ENCODE measurements around the gene GABRG3.

The GABRG3 gene

DNA sequence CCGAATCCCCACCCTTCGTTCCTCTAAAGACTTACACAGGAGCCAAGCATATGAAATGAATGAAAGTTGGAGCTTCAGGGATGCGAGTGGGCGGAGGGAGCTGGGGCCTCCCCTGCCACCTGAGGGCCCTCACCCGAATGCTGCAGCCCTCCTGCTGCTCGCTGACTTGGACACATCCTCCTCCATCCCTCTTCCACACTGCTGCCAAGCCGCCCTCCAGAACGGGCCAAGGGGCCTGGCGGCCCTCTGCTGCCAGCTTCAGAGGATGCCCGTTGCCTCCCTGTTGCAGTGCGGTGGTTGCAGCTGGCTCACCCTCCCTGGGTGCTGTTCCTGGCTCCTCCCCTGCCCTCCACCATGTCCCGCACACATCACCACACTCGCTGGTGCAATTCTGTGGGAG is 71.2 kb downstream of the GABRG3 start:
- H3K4me3 ChIP-seq (ENCODE audit: control insufficient read depth, low read depth, low read length), result no peak overlapping the region
- no peak for DNase-seq (ENCODE audit: low read depth)
- TF ChIP-seq, protein P1, sequence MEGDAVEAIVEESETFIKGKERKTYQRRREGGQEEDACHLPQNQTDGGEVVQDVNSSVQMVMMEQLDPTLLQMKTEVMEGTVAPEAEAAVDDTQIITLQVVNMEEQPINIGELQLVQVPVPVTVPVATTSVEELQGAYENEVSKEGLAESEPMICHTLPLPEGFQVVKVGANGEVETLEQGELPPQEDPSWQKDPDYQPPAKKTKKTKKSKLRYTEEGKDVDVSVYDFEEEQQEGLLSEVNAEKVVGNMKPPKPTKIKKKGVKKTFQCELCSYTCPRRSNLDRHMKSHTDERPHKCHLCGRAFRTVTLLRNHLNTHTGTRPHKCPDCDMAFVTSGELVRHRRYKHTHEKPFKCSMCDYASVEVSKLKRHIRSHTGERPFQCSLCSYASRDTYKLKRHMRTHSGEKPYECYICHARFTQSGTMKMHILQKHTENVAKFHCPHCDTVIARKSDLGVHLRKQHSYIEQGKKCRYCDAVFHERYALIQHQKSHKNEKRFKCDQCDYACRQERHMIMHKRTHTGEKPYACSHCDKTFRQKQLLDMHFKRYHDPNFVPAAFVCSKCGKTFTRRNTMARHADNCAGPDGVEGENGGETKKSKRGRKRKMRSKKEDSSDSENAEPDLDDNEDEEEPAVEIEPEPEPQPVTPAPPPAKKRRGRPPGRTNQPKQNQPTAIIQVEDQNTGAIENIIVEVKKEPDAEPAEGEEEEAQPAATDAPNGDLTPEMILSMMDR (conservative IDR thresholded peaks at IDR 0.05; ENCODE audit: control insufficient read depth, insufficient read depth, low read depth, low read length), result no peak

DNA sequence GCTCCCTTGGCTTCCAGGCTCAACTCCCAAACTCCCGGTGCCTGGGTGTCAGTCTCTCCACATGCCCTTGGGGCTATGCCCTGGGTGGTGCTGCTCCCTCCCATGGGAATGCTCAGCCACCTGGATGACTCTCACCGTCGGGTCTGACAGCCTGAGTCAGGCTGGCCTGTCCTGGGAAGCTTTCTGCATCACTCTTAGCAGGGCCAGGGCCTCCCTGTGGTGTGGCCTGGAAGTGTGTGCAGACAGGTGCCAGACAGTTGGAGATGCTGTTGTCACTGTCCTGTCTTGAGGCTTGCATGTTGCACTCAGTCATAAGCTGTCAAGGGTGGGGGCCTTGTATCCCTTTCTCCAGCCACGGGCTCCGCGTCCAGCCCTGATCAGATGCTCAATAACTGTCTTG is 71.7 kb downstream of the GABRG3 start:
- TF ChIP-seq, protein P1 (conservative IDR thresholded peaks at IDR 0.05; ENCODE audit: control insufficient read depth, insufficient read depth, low read depth, low read length), result no peak
- no peak overlapping the region for H3K4me3 ChIP-seq (ENCODE audit: control insufficient read depth, low read depth, low read length)
- no peak for DNase-seq (ENCODE audit: low read depth)

DNA sequence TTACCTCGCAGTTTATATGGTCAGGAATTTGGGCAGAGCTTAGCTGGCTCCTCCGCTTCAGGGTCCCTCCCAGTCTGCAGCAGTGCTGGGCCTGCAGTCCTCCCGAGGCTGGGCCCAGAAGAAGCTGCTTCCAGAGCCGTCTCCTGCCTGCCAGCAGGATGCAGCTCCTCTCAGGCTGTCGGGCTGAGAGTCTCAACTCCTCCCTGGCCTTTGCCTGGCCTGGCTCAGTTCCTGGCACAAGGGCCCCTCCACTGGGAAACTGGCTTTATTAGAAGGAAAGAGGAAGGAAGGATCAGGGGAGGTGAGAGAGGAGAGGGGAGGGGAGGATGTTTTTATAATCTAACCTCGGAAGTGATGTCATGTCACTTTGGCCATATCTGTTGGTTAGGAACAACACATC is 72.8 kb downstream of the GABRG3 start:
- TF ChIP-seq, protein P1 (conservative IDR thresholded peaks at IDR 0.05; ENCODE audit: control insufficient read depth, insufficient read depth, low read depth, low read length), result no peak

DNA sequence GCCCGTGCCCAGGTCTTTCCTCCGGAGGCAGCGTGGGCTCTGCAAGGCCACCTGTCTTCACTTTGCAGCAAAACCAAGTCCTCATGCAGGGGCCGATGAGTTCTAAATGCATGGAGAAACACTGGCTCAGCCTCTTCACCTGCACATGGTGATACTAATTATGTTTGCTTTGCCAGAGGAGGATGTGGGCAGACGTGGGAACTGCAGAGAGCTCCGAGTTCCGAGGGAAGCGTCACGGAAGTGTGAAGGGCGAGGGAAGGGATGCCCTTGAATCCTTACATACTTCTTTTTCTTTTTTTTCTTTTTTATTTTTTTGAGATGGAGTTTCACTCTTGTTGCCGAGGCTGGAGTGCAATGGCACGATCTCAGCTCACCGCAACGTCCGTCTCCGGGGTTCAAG is 74.8 kb downstream of the GABRG3 start:
- TF ChIP-seq, protein P1 (conservative IDR thresholded peaks at IDR 0.05; ENCODE audit: control insufficient read depth, insufficient read depth, low read depth, low read length), result no peak
- no peak for DNase-seq (ENCODE audit: low read depth)
- no peak overlapping the region for H3K4me3 ChIP-seq (ENCODE audit: control insufficient read depth, low read depth, low read length)

More for the DNA sequence above, 72.8 kb downstream of the GABRG3 start:
- no peak for DNase-seq (ENCODE audit: low read depth)
- no peak overlapping the region for H3K4me3 ChIP-seq (ENCODE audit: control insufficient read depth, low read depth, low read length)

DNA sequence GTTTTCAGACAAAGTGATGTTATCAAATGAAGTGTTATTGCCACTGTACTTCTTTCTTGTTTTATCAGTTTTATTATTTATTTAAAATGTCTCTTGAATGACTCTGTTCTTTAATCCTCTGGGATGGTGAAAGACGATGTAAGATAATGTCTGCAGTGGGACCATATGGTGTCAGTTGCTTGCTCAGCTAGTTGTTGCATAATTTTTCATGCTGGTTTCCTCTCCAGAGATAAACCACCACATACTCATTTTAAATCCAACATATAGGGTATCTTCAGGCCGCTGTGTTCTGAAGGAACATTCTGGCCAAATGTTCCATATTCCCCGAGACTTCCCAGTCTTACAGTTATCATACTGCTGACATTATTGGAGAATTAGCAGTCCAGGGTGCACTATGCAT is 75.9 kb downstream of the GABRG3 start:
- TF ChIP-seq, protein P1 (conservative IDR thresholded peaks at IDR 0.05; ENCODE audit: control insufficient read depth, insufficient read depth, low read depth, low read length), result no peak
- DNase-seq (ENCODE audit: low read depth), result no peak

DNA sequence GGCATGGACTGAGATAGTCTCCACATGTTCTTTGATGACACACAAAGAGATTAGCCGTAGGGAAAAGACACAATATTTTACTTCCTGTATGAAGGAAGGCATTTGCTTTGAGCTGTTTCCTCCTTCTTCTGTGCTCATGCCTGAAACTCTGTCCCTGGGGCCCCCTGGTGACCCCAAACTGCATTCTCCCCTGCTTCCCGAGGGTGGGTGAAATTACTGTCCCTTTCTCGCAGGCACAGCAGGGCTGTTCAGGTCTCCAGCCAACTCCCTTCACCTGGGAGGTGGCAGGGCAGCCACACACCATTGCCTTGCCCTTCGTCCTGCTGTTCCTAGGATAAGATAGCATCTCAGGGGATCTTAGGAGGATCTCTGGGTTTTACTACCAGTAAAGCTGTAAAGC is 79.2 kb downstream of the GABRG3 start:
- TF ChIP-seq, protein P1 (conservative IDR thresholded peaks at IDR 0.05; ENCODE audit: control insufficient read depth, insufficient read depth, low read depth, low read length), result no peak
- no peak overlapping the region for H3K4me3 ChIP-seq (ENCODE audit: control insufficient read depth, low read depth, low read length)
- no peak for DNase-seq (ENCODE audit: low read depth)

More for the DNA sequence above, 75.9 kb downstream of the GABRG3 start:
- no peak overlapping the region for H3K4me3 ChIP-seq (ENCODE audit: control insufficient read depth, low read depth, low read length)

DNA sequence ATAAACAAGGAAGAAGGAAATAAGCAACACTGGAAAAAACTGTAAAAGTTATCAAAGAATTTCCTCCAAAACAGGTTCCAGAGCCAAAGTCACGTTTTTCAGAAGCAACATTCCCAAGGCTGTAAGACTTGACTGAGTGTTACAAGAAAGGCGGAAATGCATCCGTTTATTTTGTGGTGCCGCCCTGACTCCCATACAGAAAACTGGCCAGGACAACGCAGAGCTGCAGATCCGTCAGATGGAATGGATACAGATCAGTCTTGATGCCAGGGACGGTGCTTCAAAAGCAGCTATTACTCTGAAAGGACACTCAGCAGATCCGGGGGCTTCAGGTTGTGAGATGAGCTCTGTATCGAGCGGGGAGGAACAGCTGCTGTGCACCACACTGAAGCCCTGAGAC is 83.4 kb downstream of the GABRG3 start:
- H3K4me3 ChIP-seq (ENCODE audit: control insufficient read depth, low read depth, low read length), result no peak overlapping the region
- TF ChIP-seq, protein P1 (conservative IDR thresholded peaks at IDR 0.05; ENCODE audit: control insufficient read depth, insufficient read depth, low read depth, low read length), result no peak
- DNase-seq (ENCODE audit: low read depth), result no peak
